NT2/D1 (cell line): ENCODE results near the gene OR2AG2.

Source experiments
- DNase-seq: peaks from one replicate; pipeline ENCODE4 v3.0.0-alpha.2; 2011; ENCODE audit warnings: low read depth, low spot score
- H3K27me3 ChIP-seq: 2 replicates; pipeline ENCODE4 v1.6.0; 2011; ENCODE audit warnings: mild to moderate bottlenecking; ENCODE audit not compliant: insufficient read length, insufficient read depth
- H3K36me3 ChIP-seq: 2 replicates; pipeline ENCODE4 v1.6.1; 2011; ENCODE audit warnings: mild to moderate bottlenecking, low read length, mixed read lengths; ENCODE audit not compliant: insufficient read depth, insufficient read length
- H3K4me1 ChIP-seq: 2 replicates; pipeline ENCODE4 v1.5.1; 2011; ENCODE audit not compliant: insufficient read depth, insufficient read length
- H3K4me3 ChIP-seq: 2 replicates; pipeline ENCODE4 v1.5.1; 2011; ENCODE audit warnings: low read depth; ENCODE audit not compliant: insufficient read length
- H3K9ac ChIP-seq: 2 replicates; pipeline ENCODE4 v1.6.0; 2011; ENCODE audit warnings: low read depth; ENCODE audit not compliant: insufficient read length
- H3K9me3 ChIP-seq: 2 replicates; pipeline ENCODE4 v1.5.1; 2011; ENCODE audit warnings: mild to moderate bottlenecking, low read length; ENCODE audit not compliant: insufficient read depth
- SUZ12 ChIP-seq: IDR thresholded peaks from 2 replicates; pipeline ENCODE4 v1.6.1; 2011; ENCODE audit not compliant: insufficient read length, insufficient read depth; ENCODE audit errors: extremely low read depth
- YY1 ChIP-seq: IDR thresholded peaks from 2 replicates; pipeline ENCODE4 v1.6.1; 2011; ENCODE audit not compliant: insufficient read length, insufficient read depth
- ZNF274 ChIP-seq: IDR thresholded peaks from 2 replicates; pipeline ENCODE4 v1.6.1; 2011; ENCODE audit warnings: mild to moderate bottlenecking, low read depth, low read length

The OR2AG2 gene

GRCh38 chr11:6727971-6728760 lies 43.6 kb downstream of the OR2AG2 start:
- TF ChIP-seq ZNF274 (no peak), SUZ12 (no peak), YY1 (no peak)
- Histone ChIP-seq H3K36me3 (no peaks in the 10 kb centered on the region), H3K4me3 (no peak overlapping the region), H3K27me3 (no peaks in the 10 kb centered on the region), H3K4me1 (no peaks in the 10 kb centered on the region), H3K9me3 (no peaks in the 10 kb centered on the region), H3K9ac (no peak overlapping the region)
- no peak for DNase-seq

- H3K9ac ChIP-seq = no peak overlapping the region
- no peak for DNase-seq
- H3K4me1 ChIP-seq = no peaks in the 10 kb centered on the region
- H3K36me3 ChIP-seq = no peaks in the 10 kb centered on the region
- no peak for TF ChIP-seq ZNF274
- TF ChIP-seq SUZ12 = no peak
- no peak for TF ChIP-seq YY1
- no peaks in the 10 kb centered on the region for H3K27me3 ChIP-seq
- H3K4me3 ChIP-seq = no peak overlapping the region
- peaks cover 4% of the 10 kb centered on the region; the same call in 1 of the 2 replicates for H3K9me3 ChIP-seq
These were observed 46.3 kb downstream of the OR2AG2 start for GRCh38 chr11:6725386-6725896.

- H3K36me3 ChIP-seq = no peaks in the 10 kb centered on the region
- no peak overlapping the region for H3K9ac ChIP-seq
- H3K9me3 ChIP-seq = peaks cover 4% of the 10 kb centered on the region; the same call in 1 of the 2 replicates
- DNase-seq = no peak
- H3K27me3 ChIP-seq = no peaks in the 10 kb centered on the region
- TF ChIP-seq YY1 (no peak), SUZ12 (no peak), ZNF274 (no peak)
- H3K4me3 ChIP-seq = no peak overlapping the region
- no peaks in the 10 kb centered on the region for H3K4me1 ChIP-seq
These were observed 47.8 kb downstream of the OR2AG2 start for GRCh38 chr11:6724013-6724412.

- no peaks in the 10 kb centered on the region for H3K27me3 ChIP-seq
- no peak overlapping the region for H3K4me3 ChIP-seq
- TF ChIP-seq ZNF274 (no peak), YY1 (no peak)
- H3K9me3 ChIP-seq = peaks cover 4% of the 10 kb centered on the region; the same call in 1 of the 2 replicates
- no peaks in the 10 kb centered on the region for H3K36me3 ChIP-seq
- no peak for DNase-seq
- H3K9ac ChIP-seq = no peak overlapping the region
- no peaks in the 10 kb centered on the region for H3K4me1 ChIP-seq
These were observed 50.4 kb downstream of the OR2AG2 start for GRCh38 chr11:6721343-6721742.

GRCh38 chr11:6719576-6719975 lies 52.2 kb downstream of the OR2AG2 start:
- Histone ChIP-seq H3K9ac (no peak overlapping the region), H3K36me3 (no peaks in the 10 kb centered on the region), H3K9me3 (peaks cover 4% of the 10 kb centered on the region; the same call in 1 of the 2 replicates), H3K4me1 (no peaks in the 10 kb centered on the region), H3K4me3 (no peak overlapping the region), H3K27me3 (no peaks in the 10 kb centered on the region)
- TF ChIP-seq YY1 (no peak), ZNF274 (no peak), SUZ12 (no peak)
- DNase-seq = no peak

- DNase-seq = no peak
- H3K36me3 ChIP-seq = no peaks in the 10 kb centered on the region
- H3K9ac ChIP-seq = no peak overlapping the region
- TF ChIP-seq YY1 (no peak), SUZ12 (no peak), ZNF274 (no peak)
- no peak overlapping the region for H3K4me3 ChIP-seq
- peaks cover 4% of the 10 kb centered on the region; the same call in 1 of the 2 replicates for H3K9me3 ChIP-seq
- H3K27me3 ChIP-seq = no peaks in the 10 kb centered on the region
- no peaks in the 10 kb centered on the region for H3K4me1 ChIP-seq
These were observed 54.4 kb downstream of the OR2AG2 start for GRCh38 chr11:6717426-6717825.
